Liver (tissue), 3 donors: ENCODE data around the gene ARMC2.

Experiments
- EGR1 ChIP-seq, 2 donors: IDR thresholded peaks; 2 replicates each; pipeline ENCODE4 v1.6.1; 2016 to 2018; ENCODE audit warnings: antibody characterized with exemption in 2 of 2, low read depth in 2 of 2
- FOXA1 ChIP-seq: IDR thresholded peaks from 2 replicates; pipeline ENCODE4 v1.6.1; 2016; ENCODE audit warnings: antibody characterized with exemption
- GABPA ChIP-seq, 2 donors: IDR thresholded peaks in 1 of 2; conservative IDR thresholded peaks in 1 of 2; 2 replicates each; pipeline ENCODE4 v1.6.1; 2016; ENCODE audit warnings: antibody characterized with exemption in 2 of 2, mild to moderate bottlenecking in 1 of 2, moderate library complexity in 1 of 2
- SP1 ChIP-seq: IDR thresholded peaks from 2 replicates; pipeline ENCODE4 v1.6.1; 2018; ENCODE audit warnings: antibody characterized with exemption, mild to moderate bottlenecking
- TF ChIP-seq, protein P1 (sequence below): fragments of 150-350 bp; IDR thresholded peaks from 2 replicates; pipeline ENCODE4 v1.5.1; 2017; ENCODE audit warnings: improper control_type of control experiment, low read depth, low read length; ENCODE audit not compliant: missing input control
- TF ChIP-seq, protein P2 (sequence below): IDR thresholded peaks from 2 replicates; pipeline ENCODE4 v1.6.1; 2016; ENCODE audit warnings: antibody characterized with exemption
- TF ChIP-seq, protein P3 (sequence below): IDR thresholded peaks from 2 replicates; pipeline ENCODE4 v1.6.1; 2016; ENCODE audit warnings: antibody characterized with exemption
- donor health status: healthy.
- donor health status: healthy.

DNA sequence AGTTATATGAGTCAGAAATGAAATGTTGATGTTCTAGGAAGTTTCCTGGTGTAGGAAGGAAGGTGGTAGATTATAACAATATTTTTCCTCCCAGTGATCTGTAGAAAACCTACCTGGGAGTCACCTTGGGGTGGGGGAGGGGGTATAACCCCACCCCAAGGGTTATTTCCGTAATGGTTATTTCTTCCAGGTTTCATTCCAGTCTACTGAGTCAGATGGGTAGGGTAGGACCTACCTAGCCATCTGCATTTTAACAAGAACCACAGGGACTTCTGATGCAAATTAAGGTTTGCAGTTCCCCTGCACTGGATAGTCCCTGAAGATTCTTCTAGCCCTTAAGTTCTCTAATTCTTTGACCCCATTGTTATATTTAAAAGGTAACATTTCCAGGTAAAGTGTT lies 88.9 kb downstream of the ARMC2 start:
- TF ChIP-seq GABPA (IDR thresholded peaks at IDR 0.05 in 1 of 2, conservative IDR thresholded peaks at IDR 0.05 in 1 of 2) (no peak), SP1 (no peak), FOXA1 (no peak), EGR1 (IDR thresholded peaks at IDR 0.05; ENCODE audit: low read depth in 2 of 2) (no peak)
- TF ChIP-seq, protein P1, sequence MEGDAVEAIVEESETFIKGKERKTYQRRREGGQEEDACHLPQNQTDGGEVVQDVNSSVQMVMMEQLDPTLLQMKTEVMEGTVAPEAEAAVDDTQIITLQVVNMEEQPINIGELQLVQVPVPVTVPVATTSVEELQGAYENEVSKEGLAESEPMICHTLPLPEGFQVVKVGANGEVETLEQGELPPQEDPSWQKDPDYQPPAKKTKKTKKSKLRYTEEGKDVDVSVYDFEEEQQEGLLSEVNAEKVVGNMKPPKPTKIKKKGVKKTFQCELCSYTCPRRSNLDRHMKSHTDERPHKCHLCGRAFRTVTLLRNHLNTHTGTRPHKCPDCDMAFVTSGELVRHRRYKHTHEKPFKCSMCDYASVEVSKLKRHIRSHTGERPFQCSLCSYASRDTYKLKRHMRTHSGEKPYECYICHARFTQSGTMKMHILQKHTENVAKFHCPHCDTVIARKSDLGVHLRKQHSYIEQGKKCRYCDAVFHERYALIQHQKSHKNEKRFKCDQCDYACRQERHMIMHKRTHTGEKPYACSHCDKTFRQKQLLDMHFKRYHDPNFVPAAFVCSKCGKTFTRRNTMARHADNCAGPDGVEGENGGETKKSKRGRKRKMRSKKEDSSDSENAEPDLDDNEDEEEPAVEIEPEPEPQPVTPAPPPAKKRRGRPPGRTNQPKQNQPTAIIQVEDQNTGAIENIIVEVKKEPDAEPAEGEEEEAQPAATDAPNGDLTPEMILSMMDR, result no peak
- TF ChIP-seq, protein P2, sequence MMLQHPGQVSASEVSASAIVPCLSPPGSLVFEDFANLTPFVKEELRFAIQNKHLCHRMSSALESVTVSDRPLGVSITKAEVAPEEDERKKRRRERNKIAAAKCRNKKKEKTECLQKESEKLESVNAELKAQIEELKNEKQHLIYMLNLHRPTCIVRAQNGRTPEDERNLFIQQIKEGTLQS, result no peak
- TF ChIP-seq, protein P3, sequence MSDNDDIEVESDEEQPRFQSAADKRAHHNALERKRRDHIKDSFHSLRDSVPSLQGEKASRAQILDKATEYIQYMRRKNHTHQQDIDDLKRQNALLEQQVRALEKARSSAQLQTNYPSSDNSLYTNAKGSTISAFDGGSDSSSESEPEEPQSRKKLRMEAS, result no peak
